ENCODE data around the gene PTGIR. TPM values are rescaled to one million over a fixed set of nuclear protein-coding genes. Genes with fewer than 3 reads are reported as not detected.

Gene PTGIR
- total RNA-seq, 2 experiments from 2014 or later, result 45.4 to 48.8 TPM

DNA sequence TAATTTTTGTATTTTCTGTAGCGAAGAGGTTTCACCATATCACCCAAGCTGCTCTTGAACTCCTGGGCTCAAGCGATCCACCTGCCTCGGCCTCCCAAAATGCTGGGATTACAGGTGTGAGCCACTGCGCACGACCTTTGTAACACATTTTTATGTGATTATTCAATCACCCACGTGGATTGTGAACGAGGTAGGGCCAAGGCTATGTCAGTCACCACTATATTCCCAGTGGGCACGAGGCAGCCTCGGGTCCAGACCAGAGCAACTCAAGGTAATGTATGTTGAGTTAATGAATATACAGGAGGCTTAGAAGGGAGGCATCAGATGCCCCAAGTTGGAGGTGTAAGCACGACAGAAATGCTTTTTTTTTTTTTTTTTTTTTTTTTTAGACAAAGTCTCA lies 8.9 kb downstream of the PTGIR start:
- Mint-ChIP-seq H3K27ac (peak overlapping the region; percentile 98), H3K4me3 (peak overlapping the region; percentile 49), H3K9me3 (no peaks in the 10 kb centered on the region), H3K27me3 (no peaks in the 10 kb centered on the region), H3K4me1 (ENCODE audit: low read depth) (peaks cover 73% of the 10 kb centered on the region), H3K36me3 (ENCODE audit: low read depth) (peaks cover 32% of the 10 kb centered on the region)
- CTCF ChIA-PET, result interaction anchor here (0.8 to 19.7 kb wide), 8 partner anchors 9 to 151 kb away, joined by 3 to 300 read pairs (median 4); partner anchors contain the start of genes DACT3 and GNG8
- TF ChIP-seq CTCF (IDR thresholded peaks at IDR 0.05), result no peak
- intact Hi-C loops (cut with micrococcal nuclease), result loop anchor here (10.0 kb wide), 1 partner anchor 109 kb away; no protein-coding TSS in a partner anchor
- no peak for ATAC-seq
- POLR2A ChIA-PET, result interaction anchor here (0.6 to 14.9 kb wide), 7 partner anchors 9 to 92 kb away, joined by 3 to 232 read pairs (median 11); partner anchors contain the start of genes CALM3, DACT3 and PTGIR
- peak; percentile 1 for DNase-seq

DNA sequence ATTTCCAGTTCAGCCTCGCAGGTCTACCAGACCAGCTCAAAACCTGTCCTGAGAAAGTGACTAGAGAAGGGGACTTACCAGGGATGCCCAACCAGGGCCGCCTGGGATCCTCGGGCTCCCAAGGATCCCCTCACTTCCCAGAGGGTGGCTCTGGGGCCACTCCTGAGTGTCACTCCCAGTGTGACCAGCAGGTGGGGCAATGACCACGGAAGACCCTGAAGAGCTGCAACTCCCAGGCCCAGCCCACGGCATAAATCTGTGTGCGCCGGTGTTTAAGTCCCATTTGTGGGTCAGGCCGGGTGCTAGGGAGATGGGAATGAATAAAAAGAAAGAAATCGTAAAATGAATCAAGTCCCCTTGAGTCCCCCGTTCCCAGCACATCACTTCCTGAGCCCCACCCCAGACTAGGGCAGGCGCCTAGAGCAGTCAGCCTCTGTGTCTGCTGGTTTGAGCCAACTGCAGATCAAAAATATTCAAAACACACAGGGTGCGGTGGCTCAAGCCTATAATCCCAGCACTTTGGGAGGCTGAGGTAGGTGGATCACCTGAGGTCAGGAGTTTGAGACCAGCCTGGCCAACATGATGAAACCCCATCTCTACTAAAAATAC lies 10.7 kb downstream of the PTGIR start:
- Mint-ChIP-seq H3K4me1 (ENCODE audit: low read depth) (peaks cover 72% of the 10 kb centered on the region), H3K36me3 (ENCODE audit: low read depth) (peaks cover 38% of the 10 kb centered on the region), H3K27ac (peak overlapping the region; percentile 89), H3K9me3 (no peaks in the 10 kb centered on the region), H3K4me3 (peak overlapping the region; percentile 32), H3K27me3 (no peaks in the 10 kb centered on the region)
- intact Hi-C loops (cut with micrococcal nuclease), result loop anchor here (1.0 to 10.0 kb wide), 2 partner anchors 48 to 111 kb away; no protein-coding TSS in a partner anchor
- ATAC-seq (peak; percentile 55), DNase-seq (peak; percentile 92)
- ChIA-PET CTCF (interaction anchor here (0.6 to 19.7 kb wide), 22 partner anchors 8 to 131 kb away, joined by 3 to 300 read pairs (median 5); partner anchors contain the start of genes CALM3, DACT3, GNG8 and PTGIR), POLR2A (interaction anchor here (0.6 to 14.9 kb wide), 7 partner anchors 9 to 114 kb away, joined by 3 to 232 read pairs (median 3); partner anchors contain the start of gene CALM3)
- peak; percentile 96 for TF ChIP-seq CTCF (IDR thresholded peaks at IDR 0.05)

DNA sequence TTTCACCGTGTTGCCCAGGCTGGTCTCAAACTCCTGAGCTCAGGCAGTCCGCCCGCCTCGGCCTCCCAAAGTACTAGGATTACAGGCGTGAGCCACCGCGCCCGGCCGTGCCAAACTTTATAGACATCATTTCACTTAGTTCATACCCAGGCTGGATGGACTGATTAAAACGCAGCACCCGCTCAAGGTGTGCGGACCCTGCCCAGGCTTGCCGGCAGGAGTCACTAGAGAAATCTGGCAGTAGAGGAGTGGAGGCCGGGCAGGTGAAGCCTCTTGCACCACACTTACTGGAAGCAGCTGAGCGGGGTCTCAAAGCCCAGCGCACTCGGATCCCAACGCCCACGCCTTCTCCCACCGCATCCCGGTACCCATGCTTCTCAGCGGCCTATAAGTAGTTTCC lies 11.4 kb downstream of the PTGIR start:
- POLR2A ChIA-PET, result interaction anchor here (0.8 to 14.9 kb wide), 6 partner anchors 9 to 115 kb away, joined by 3 to 232 read pairs (median 4); partner anchors contain the start of gene CALM3
- Mint-ChIP-seq H3K27ac (no peak overlapping the region), H3K9me3 (no peaks in the 10 kb centered on the region), H3K4me1 (ENCODE audit: low read depth) (peaks cover 69% of the 10 kb centered on the region), H3K36me3 (ENCODE audit: low read depth) (peaks cover 37% of the 10 kb centered on the region), H3K4me3 (no peak overlapping the region), H3K27me3 (no peaks in the 10 kb centered on the region)
- intact Hi-C loops (cut with micrococcal nuclease), result loop anchor here (10.0 kb wide), 1 partner anchor 111 kb away; no protein-coding TSS in a partner anchor
- ATAC-seq (no peak), DNase-seq (no peak)
- TF ChIP-seq CTCF (IDR thresholded peaks at IDR 0.05), result no peak
- CTCF ChIA-PET, result interaction anchor here (0.6 to 19.7 kb wide), 19 partner anchors 10 to 131 kb away, joined by 3 to 300 read pairs (median 5); partner anchors contain the start of genes CALM3, DACT3, GNG8 and PTGIR

DNA sequence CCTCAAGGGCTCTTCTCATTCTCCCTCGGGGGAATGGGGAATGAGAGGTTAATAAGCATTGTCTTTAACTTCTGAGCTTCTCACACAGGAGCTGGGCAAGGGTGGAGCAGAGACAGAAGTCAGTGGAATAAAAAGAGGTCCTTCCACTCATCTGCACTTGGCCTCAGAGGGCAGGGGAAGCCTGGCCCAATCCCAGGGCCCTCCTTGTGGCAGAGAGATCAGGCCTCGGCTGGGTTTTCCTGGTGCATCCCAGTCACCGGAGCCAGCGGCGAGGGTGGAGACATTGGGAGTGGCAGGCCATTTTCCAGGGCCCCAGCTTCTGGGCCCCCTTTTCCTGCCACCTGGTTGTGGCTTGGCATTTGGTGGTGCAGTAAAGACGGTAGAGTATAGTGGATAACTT lies 13.1 kb downstream of the PTGIR start:
- Mint-ChIP-seq H3K9me3 (no peaks in the 10 kb centered on the region), H3K36me3 (ENCODE audit: low read depth) (peaks cover 51% of the 10 kb centered on the region), H3K4me1 (ENCODE audit: low read depth) (peaks cover 62% of the 10 kb centered on the region), H3K27me3 (no peaks in the 10 kb centered on the region), H3K4me3 (peak overlapping the region; percentile 22), H3K27ac (peak overlapping the region; percentile 72)
- CTCF ChIA-PET, result interaction anchor here (1.0 to 19.7 kb wide), 10 partner anchors 10 to 142 kb away, joined by 3 to 300 read pairs (median 8); partner anchors contain the start of genes CALM3 and DACT3
- ATAC-seq, result no peak
- no peak for DNase-seq
- POLR2A ChIA-PET, result interaction anchor here (0.8 to 14.9 kb wide), 14 partner anchors 7 to 111 kb away, joined by 3 to 232 read pairs (median 5); partner anchors contain the start of genes CALM3, DACT3 and PTGIR
- intact Hi-C loops (cut with micrococcal nuclease), result loop anchor here (10.0 kb wide), 1 partner anchor 113 kb away; no protein-coding TSS in a partner anchor
- no peak for TF ChIP-seq CTCF (IDR thresholded peaks at IDR 0.05)

Measured in activated CD8-positive, alpha-beta T cell treated with anti-CD3 and anti-CD28 coated beads for 36 hours (primary cell).